Activated effector memory CD4-positive, alpha-beta T cell treated with anti-CD3 and anti-CD28 coated beads, Interleukin-2, amount 50 U/mL, for 16 hours (primary cell): ENCODE measurements around the gene MREG.
A peak's percentile ranks its signal among the peaks of the same experiment; 100 is the strongest.

Experiments
- DNase-seq: peaks from one replicate; pipeline ENCODE4 v3.0.0-alpha.2; 2020

MREG gene, protein sequence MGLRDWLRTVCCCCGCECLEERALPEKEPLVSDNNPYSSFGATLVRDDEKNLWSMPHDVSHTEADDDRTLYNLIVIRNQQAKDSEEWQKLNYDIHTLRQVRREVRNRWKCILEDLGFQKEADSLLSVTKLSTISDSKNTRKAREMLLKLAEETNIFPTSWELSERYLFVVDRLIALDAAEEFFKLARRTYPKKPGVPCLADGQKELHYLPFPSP

DNA sequence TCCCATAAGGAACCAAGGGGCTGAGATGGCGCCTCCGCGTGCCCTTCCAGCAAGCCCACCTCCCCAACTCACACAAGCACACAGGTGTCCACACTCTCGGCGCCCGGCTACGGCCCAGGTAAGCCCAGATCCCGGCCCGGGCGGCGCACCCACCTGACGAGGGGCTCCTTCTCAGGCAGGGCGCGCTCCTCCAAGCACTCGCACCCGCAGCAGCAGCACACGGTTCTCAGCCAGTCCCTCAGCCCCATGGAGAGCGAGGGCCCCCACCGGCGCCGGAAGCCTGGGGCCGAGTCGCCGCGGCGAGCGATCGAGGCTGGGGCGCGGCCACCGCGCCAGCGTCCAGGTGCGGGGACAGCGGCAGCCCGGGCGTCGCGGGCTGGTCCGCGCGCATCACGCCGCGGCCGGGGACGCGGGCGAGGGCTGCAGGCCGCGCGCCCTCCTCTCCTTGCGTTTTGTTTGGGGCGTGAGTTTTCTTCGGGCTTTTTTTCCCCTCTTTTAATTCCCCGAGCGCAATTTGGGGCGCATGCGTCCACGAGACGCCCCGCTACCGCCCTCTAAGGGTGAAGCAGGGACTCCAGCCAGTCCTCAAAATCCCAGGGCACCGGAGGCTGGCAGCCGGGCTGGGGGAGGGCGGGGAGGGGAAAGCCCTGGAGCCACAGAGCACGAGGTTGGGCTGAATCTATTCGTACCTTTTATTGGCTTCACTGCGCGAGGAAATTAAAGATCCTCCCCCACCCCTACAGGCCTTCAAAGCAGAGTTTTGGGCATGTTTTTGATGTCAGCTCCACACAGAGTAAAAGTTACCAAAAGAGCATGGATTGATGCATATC is at the start of gene MREG:
MREG (minus strand) TSS at position 472 of the 830 bp plus-strand sequence; CDS start at position 248, 224 bp downstream.
- peak; percentile 93 for DNase-seq

DNA sequence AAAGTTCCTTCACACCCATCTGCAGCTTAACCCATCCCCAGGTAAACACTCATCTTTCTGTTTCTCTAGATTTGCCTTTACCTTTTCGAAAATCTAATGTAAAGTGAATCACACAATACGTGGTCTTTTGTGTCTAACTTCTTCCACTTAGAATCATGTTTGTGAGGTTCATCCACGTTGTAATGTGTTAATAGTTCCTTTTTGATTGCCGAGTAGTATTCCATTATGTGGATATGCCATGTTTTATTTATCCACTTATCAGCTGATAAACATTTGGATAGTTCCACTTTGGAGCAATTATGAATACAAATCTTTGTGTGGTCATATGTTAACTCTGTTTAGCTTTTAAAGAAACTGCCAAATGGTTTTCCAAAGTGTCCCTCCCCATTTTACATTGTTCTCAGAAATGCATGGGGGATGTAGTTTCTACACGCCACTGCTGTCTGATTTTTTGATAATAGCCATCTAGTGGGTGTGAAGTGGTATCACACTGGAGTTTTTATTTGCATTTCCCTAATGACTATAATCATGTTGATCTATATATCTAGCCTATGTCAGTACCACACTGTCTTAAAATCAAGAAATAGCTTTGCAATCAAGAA is 46.0 kb upstream of the MREG start:
- no peak for DNase-seq

DNA sequence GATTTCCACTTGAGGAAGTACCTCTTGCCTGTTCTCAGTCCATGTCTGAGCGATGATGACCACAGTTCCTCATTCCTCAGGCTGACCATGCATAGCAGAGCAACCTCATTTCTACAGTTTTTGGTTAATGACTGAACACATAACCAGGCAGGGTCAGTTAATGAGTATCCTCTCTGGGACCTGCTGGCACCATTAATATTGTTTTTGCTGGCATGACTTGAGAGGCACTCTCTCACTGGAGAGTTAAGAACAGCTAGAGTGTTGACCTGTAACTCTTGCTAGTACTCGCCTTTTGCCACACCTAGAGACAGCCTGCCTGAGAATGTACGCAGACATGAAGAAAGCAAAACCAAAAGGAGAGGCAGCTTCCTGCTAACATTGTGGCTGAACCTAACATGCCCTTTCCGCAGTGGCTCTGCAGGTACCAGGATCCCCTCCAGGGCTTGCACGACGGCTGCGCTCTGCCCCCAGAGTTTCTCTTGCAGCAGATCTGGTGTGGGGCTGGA is 44.4 kb upstream of the MREG start:
- DNase-seq, result peak; percentile 79

DNA sequence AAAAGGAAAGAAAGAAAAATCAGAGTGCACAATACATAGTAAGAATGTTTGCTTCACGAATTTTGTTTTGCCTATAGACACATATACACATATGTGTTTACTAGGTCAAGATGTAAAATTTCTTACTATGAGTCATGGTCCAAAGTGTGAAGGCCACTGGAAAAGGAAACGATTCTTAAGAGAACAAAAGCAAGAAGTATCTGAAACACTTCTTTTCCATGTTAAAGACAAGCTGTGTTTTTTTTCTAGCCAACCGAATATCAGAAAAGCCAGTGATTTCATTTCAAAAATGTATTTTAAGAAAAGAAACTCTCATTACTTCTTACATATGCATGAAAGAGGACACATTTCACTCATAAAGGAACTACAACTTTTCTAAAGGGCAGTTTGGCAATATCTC is 43.4 kb upstream of the MREG start:
- DNase-seq, result no peak

DNA sequence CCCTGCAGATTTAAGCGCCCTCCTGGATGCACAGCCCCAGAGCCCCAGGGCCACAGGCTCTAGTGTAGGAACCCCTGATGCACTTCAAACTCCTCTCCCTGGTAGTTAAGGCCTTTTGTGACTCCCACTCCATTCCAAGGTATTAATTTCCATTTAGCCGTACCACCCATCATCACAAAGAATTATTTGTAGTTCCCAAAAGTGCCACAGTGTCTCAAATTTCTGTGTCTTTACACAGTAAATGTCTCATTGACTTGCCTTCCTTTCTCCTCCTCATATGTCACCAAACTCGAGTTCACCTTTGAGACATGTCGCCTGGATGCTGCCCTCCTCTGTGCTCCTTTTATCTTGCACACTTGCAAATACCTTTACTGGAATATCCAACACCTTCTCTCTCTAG is 42.3 kb upstream of the MREG start:
- no peak for DNase-seq

DNA sequence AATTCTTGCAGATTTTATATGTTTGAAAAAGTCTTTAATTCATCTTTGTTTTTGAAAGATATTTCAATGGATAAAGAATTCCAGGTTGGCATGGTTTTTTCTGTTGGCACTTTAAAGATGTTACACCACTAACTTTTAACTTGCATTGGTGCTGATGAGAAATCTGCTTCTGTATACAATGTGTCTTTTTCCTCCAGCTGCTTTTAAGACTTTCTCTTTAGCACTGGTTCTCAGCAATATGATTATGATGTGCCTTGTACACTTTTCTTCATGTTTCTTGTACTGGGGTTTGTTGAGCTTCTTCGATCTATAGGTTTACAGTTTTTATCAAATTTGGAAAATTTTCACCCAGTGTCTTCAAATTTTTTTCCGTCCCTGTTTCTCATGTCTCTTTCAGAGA is 39.1 kb upstream of the MREG start:
- no peak for DNase-seq

DNA sequence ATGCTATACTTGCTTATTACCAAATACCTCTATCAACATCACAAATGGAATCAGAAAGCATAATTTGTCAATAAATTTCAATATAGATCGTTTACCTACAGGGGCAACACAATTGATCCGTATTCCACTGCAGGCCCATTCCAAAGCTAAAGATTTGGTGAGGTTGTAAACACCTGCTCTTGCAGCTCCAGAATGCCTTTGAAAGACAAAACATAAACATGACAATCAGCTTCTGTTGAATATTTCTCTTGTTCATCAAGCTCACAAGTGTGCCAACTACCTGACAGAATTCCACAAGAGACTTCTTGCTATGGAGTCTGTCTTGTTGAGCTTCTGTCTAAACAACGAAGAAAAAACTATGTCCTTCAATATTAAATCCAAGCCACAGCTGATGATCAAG is 38.0 kb upstream of the MREG start:
- no peak for DNase-seq

DNA sequence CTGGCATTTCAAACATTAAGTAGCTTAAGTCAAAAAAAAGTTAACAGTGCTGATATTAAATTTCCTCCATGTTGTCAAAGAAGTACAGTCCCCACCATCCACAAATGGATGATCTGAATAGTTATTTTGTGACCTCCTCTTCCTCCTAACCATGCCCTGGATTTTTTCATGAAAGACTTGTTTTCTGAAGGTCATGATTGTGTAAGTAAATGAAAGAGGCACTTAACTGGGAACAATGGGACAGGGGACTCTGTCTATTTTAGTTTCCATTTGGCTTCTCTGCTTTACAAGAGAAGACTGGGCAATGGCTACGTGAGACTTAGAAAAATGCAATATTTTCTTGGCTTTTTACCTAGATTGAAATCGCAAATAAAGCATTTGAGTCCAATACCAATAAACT is 36.1 kb upstream of the MREG start:
- DNase-seq, result no peak

DNA sequence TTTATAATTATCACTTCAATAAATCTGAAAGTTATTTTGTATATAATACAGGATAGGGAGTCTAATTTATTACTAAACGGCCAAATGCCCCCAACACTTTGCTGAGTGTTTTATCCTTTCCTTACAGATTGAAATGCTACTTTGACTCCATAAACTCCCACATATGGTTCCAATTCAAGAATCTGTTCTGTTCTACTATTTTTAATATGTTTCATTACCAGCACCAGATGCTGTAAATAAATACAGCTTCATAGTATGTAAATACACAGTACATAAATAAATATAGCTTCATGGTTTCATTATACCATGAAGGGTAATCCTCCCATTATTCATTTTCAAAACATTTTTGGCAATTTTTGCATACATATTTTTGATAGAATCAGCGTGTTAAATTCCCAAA is 34.0 kb upstream of the MREG start:
- no peak for DNase-seq

DNA sequence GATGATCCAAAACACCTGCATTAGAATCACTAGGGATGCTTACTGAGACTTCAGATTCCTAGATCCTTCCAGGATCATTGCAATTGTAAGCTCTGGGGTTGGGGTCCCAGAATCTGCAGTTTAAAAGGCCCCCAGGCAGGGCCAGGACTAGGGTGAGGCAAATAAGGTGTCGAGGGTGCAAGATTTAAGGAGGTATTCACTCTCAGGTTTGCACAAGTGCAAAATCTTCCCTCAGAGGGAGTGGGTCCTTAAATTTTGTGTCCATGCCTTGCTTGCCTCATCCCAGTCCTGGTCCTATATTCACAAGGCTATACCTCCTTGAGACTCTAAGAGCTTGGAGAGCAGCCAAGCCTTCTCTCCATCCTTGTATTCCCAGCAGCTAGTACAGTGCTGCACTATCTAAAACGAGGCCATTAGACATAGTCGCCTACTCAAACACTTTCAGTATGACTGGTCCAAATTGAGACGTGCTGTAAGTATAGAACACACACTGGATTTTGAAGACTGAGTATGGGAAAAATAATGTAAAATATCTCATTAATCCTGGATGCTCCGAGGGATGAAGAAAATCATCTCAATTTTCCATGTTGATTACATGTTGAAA is 31.6 kb upstream of the MREG start:
- DNase-seq, result no peak

DNA sequence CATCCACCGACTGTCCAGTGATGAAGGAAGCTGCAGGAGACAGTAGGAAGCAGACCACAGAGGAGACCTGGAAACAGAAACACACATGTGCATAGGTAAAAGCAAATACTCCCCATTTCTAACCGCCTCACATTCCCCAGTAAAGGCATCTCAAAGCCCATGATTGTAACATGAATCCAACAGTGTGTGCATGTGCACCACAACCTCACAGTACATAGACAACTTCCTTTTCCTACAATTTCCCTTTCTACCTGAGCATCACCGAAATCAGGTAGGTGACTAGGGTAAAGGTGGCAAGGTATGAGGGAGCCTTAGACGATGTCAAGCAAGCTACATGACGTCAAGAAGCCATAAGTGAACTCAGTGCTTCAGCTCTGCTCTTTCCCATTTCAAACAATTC is 30.6 kb upstream of the MREG start:
- no peak for DNase-seq

DNA sequence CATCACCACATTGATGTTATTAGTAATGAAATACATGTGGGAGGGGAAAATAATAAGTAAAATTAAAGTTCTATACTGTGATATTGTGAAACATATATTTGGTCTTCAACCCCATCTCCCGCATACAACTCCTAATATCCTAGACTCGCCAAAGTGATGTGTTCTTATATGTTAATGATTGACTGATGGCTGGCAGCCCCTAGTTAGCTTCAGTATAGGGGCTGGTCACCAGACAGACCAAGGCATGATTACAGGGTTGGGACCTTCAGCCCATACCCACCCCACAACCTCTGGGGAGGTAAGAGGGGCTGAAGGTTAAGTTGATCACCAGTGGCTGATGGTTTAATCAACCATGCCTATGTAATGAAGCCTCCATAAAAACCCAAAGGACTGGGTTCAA is 28.1 kb upstream of the MREG start:
- DNase-seq, result no peak

DNA sequence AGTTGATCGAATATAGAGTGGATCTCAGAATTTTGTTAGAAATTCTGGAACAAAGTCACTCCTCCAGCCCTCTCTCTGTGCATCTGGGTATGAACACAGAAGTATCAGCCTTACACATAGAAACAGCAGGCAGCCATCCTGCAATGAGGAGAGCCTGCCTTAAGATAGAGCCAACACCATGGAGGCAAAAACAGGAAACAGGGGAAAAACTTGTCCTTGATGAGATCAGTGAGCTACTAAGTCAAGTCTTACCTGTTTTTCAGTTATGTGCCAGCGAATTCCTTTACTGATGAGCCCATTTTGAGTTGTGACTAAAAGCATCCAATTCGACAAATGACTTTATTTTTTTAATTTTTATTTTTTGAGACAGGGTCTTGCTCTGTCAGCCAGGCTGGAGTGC is 26.6 kb upstream of the MREG start:
- DNase-seq, result no peak

DNA sequence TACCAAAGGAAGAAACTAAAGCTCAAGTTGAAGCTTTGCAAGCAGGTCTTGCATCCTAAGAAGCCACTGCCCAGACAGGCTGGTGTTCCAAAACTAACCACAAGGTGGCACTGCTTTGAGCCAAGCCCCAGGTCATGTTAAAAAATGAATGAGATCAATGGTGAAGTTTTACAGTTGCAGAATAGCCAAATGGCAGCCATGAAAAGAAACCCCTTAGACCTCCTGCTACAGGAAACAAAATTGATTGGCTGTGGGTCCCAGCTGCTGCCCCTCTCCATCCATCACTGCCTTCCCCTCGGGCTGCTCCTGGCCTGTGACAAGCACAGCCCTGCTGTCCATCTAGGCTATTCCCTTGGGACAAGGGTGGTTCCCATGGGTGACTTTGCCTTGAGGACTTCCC is 20.7 kb upstream of the MREG start:
- DNase-seq, result peak; percentile 92

DNA sequence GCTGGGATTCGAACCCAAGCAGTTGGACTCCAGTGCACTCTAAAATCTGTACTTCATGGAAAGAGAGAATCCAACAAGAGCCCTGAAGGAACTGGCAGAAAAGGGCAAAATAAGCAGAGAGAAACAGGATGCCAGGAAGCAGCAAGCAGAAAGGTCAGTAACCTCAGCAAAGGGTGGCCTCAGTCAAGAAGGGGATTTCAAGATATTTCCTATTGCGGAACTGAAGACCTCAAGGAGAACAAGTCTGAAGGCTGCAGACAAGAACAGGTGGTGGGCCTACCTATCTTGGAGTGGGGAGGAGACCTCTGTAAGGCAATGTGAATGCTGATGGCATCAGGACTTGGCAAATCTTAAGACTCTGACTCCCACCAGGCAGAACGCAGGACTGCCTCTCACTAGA is 20.1 kb upstream of the MREG start:
- no peak for DNase-seq

DNA sequence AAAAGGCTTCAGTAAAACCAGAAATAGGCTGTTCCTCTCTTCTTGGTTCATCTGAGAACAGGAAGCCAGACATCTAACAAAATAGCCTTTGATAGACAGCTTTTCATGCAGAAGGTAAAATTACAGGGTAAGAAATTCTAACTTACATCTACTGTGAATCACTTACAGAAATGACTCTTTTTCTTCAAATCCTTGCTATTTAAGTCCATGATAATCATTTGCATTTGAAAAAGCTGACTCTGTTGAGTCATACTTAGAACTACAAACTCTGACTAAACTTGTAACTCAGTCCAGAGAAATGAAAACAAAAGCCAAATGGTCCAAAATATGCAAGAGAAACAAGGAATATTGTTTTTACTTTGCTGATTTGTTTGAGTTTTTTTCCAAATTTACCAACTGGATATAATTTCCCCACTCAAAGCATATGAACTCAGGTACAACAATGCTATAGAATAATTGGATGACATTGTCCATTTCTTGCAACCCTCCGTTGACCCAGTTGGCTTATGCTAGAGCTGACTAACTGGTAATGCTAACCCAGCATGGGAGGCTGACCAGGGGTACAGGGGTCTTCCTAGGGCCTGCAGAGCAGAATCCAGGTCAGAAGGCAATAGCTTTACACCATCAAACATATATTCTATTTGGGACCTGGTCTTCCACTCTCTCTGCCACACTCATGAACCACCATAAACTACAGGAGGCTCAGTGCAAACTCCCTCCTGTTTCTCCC is 18.8 kb upstream of the MREG start:
- DNase-seq, result no peak

DNA sequence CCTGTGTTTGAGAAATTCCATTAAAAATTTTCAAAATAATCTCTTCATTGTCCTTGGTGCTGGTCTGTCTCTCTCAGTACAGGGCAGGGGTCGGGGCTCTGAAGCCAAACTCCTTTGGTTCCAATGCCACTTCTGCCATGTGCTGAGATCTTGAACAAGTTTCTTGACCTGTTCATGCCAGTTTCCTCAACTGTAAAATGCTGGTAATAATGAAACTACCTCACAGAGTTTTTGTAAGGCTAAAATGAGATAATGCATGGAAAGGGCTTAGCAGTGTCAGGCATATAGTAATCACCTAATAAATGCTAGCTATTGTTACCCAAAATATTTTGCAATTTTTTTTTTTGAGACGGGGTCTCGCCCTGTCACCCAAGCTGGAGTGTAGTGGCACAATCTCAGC is 16.9 kb upstream of the MREG start:
- DNase-seq, result no peak

DNA sequence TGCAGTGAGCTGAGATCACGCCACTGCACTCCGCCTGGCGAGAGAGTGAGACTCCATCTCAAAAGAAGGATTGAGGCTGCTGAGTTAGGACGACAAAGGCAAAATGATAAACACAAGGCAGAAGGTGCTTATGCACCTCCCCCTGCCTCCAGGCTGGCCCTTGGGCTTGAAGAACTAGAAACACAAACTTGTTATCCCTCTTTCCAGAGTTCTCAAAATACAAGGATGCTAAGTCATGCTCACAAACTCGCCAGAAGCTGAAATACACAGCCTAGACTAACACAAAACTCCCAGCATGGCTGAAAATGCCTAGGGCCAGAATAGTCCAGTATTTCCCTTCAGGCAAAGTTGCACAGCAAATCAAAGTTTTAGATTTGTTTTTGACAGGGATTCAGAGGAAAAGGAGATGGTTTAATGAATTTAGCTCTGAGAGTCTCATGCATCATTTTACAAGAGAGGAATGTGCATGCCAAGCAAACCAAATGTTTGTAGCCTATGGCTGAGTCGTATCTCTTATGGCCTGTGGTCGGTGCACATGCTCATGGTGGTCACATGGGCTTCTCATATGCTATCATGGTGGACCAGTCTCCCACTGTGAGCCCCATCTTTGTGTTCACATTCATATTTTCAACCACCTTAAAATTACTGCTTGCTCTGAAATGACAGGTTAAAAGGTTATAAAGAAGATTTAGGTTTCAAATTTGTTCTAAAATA is 16.2 kb upstream of the MREG start:
- no peak for DNase-seq

DNA sequence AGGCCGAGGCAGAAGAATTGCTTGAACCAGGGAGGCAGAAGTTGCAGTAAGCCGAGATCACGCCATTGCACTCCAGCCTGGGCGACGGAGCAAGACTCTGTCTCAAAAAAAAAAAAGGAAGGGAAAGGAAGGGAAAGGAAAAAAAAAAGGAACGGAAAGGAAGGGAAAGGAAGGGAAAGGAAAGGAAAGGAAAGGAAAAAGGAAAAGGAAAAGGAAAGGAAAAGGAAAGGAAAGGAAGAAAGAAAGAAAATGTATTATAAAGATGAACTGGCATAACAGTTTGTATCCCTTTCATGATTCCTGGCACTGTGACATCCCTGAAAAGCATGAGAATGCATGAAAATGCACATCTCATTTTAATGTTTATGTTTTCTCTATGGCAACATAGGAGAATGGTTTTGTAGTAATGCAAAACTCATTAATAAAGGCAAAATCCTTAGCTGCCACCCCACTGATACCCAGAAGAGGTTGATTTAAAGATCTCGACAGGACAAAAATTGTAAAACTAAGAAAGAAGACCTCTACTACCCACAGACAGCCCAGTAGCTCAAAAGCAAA is 11.5 kb upstream of the MREG start:
- DNase-seq, result no peak

DNA sequence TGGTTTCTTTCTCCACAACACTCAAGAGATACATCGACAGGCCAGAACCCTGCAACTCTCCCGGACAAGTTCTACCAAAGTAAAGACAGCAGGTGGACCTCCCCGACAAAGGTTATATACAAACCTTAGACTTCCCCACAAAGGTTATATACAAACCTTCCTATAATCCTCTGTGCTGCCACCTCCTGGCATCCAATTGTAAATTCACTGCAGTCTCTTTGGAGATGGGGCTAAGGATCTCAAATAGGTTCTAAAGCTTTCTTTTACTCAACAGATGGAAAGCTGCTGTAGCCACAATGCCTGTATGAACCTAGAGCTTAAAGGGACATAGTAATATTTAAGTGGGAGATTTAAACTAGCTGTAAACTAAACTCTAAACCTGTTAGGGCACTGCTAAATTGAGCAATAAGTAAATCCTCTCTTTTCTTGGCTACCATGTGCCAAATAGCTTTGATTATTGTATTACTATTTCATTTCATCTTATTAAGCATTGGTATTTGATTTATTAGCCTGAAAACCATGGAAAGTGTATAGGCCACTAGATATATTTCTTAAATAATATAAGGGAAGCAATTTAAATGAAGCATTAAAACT is 9.8 kb upstream of the MREG start:
- peak; percentile 74 for DNase-seq

DNA sequence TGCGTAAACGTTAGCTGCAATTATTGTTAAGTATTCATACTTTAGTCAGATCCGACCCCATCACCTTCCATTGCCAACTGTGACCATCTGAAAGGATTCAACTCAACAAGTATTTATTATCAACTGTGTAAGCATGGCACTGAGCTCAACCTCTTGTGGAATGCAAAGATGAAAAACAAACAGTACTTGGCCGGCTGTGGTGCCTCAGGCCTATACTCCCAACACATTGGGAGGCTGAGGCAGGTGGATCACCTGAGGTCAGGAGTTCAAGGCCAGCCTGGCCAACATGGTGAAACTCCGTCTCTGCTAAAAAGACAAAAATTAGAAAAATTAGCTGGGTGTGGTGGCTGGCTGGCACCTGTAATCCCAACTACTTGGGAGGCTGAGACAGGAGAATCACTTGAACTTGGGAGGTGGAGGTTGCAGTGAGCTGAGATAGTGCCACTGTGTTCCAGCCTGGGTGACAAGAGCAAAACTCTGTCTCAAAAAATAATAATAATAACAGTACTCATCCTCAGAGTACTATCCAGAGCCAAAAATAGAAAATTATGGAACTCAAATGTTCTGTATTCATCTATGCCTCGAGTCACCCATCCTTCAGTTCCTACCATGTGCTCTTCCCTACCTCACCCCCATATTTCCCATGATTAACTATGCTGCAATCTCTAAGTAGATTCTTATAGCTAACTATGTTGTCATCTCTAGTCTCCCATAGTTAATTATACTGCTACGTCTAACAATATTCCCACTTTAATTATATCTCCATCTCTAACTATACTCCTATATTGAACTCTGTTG is 8.6 kb upstream of the MREG start:
- no peak for DNase-seq
